ENCODE results near the gene HIVEP3.

Gene HIVEP3

GRCh38 chr1:41660570-41661427 is 257.9 kb downstream of the HIVEP3 start:
- no peak for DNase-seq

- DNase-seq: no peak
Observed at GRCh38 chr1:41659903-41660302, 258.8 kb downstream of the HIVEP3 start.

- DNase-seq: no peak
Observed at GRCh38 chr1:41659159-41659495, 259.6 kb downstream of the HIVEP3 start.

GRCh38 chr1:41658431-41659158 is 260.1 kb downstream of the HIVEP3 start:
- DNase-seq: no peak

- DNase-seq: no peak
Observed at GRCh38 chr1:41657679-41658295, 260.9 kb downstream of the HIVEP3 start.

GRCh38 chr1:41656825-41657500 is 261.8 kb downstream of the HIVEP3 start:
- DNase-seq: no peak

- DNase-seq: no peak
Observed at GRCh38 chr1:41656068-41656467, 262.7 kb downstream of the HIVEP3 start.

- DNase-seq: no peak
Observed at GRCh38 chr1:41655632-41656031, 263.1 kb downstream of the HIVEP3 start.

GRCh38 chr1:41653574-41653973 is 265.1 kb downstream of the HIVEP3 start:
- DNase-seq: no peak

- no peak for DNase-seq
Observed at GRCh38 chr1:41652384-41653265, 266.1 kb downstream of the HIVEP3 start.

GRCh38 chr1:41650028-41650880 is 268.5 kb downstream of the HIVEP3 start:
- peak in 1 of 2 experiments; percentile 54 for DNase-seq

GRCh38 chr1:41649396-41650027 is 269.2 kb downstream of the HIVEP3 start:
- DNase-seq: peak in 1 of 2 experiments; percentile 1

GRCh38 chr1:41648844-41649243 is 269.9 kb downstream of the HIVEP3 start:
- DNase-seq: peak in 1 of 2 experiments; percentile 10

GRCh38 chr1:41648230-41648629 is 270.5 kb downstream of the HIVEP3 start:
- DNase-seq: peak in 1 of 2 experiments; percentile 9

- no peak for DNase-seq
Observed at GRCh38 chr1:41647221-41648135, 271.2 kb downstream of the HIVEP3 start.

- DNase-seq: no peak
Observed at GRCh38 chr1:41646186-41646585, 272.5 kb downstream of the HIVEP3 start.

- DNase-seq: no peak
Observed at GRCh38 chr1:41645062-41645461, 273.7 kb downstream of the HIVEP3 start.

GRCh38 chr1:41642922-41643821 is 275.6 kb downstream of the HIVEP3 start:
- no peak for DNase-seq
